ENCODE data around the gene PLEKHH1.

Gene PLEKHH1

DNA sequence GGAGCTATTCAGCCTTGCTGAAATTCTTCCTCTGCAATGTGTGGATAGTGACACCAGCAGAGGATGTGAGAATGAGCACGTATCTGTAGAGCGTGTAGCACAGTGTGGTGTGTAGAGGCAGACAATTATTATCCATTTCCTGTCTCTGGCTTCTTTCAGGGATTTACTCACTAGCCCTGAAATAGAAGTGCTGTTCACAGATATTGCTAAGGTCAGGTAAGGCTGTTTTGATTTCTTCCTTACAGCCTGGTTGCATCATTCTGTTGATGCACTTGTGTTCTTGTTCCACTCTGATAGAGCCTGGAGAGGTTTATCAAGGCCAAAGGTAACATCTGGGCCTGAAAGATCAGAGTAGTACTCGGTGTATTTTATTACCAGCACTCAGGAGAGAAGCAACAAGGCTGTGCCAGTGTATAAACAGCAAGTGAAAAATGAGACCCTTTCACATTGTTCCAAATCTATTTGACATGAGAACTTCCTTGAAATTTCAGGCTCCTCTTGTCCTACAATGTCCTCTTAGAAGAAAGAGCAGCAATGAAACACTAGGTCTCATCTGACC is 103.3 kb downstream of the PLEKHH1 start:
- H3K27ac ChIP-seq (ENCODE audit: extremely low read depth, low read depth, low read length): no peak overlapping the region
- no peaks in the 10 kb centered on the region for H3K4me1 ChIP-seq (ENCODE audit: control insufficient read depth, insufficient read depth, low read length)
- CTCF ChIA-PET: interaction anchor here (0.6 to 1.4 kb wide), 3 partner anchors 16 to 110 kb away, joined by 3 to 7 read pairs (median 4); no protein-coding TSS in a partner anchor
- H3K9me3 ChIP-seq (ENCODE audit: control insufficient read depth, insufficient read depth, low read depth, low read length): no peaks in the 10 kb centered on the region
- TF ChIP-seq ZNF311 (tag by site-specific recombination; IDR thresholded peaks at IDR 0.05; ENCODE audit: borderline replicate concordance): no peak
- TF ChIP-seq ZBTB17 (tag by site-specific recombination; IDR thresholded peaks at IDR 0.05): peak; percentile 83
- no peak for TF ChIP-seq GLI4 (tag by site-specific recombination; IDR thresholded peaks at IDR 0.05)
- TF ChIP-seq ZNF776 (tag by site-specific recombination; IDR thresholded peaks at IDR 0.05; ENCODE audit: borderline replicate concordance): no peak
- peak; percentile 72; the same call in 1 of the 2 replicates for TF ChIP-seq TRIM28 (IDR thresholded peaks at IDR 0.05; ENCODE audit: borderline replicate concordance, low read length)
- POLR2A ChIA-PET: no interaction called here
- peaks cover 0 to 5% of the 10 kb centered on the region in 2 experiments; a peak in 1 of 3 replicates for H3K36me3 ChIP-seq (ENCODE audit: control insufficient read depth in 2 of 2, insufficient read depth in 1 of 2, low read length in 2 of 2)
- no peak overlapping the region for H3K4me3 ChIP-seq (ENCODE audit: low read depth, low read length)

DNA sequence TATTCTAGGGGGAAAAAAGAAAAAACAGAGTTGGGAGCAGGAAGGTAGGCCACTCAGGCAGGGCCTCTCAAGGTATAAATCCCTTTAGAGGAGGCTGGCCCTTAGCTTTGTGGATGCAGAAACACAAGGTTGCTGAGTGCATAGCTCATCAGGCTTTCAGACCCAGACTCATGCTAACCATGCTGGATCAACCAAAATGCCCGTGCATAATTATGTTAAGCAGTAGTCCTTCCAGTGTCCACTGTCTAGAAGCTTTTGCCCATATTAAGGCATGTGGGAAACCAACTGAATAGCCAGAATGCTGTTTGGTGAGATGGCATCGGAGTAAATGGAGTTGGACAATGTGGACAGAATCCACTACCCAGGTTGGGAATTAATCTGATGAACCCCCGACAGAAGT is 105.6 kb downstream of the PLEKHH1 start:
- POLR2A ChIA-PET: no interaction called here
- no peaks in the 10 kb centered on the region for H3K4me1 ChIP-seq (ENCODE audit: control insufficient read depth, insufficient read depth, low read length)
- no peak overlapping the region for H3K4me3 ChIP-seq (ENCODE audit: low read depth, low read length)
- H3K9me3 ChIP-seq (ENCODE audit: control insufficient read depth, insufficient read depth, low read depth, low read length): no peaks in the 10 kb centered on the region
- peaks cover 0 to 4% of the 10 kb centered on the region in 2 experiments; a peak in 1 of 3 replicates for H3K36me3 ChIP-seq (ENCODE audit: control insufficient read depth in 2 of 2, insufficient read depth in 1 of 2, low read length in 2 of 2)
- no peak for TF ChIP-seq ZNF138 (tag by site-specific recombination; IDR thresholded peaks at IDR 0.05; ENCODE audit: borderline replicate concordance)
- TF ChIP-seq BCL11B (tag by site-specific recombination; IDR thresholded peaks at IDR 0.05; ENCODE audit: low read depth): no peak
- TF ChIP-seq SALL2 (tag by site-specific recombination; IDR thresholded peaks at IDR 0.05; ENCODE audit: borderline replicate concordance): no peak
- TF ChIP-seq GLIS1 (tag by site-specific recombination; IDR thresholded peaks at IDR 0.05): no peak
- no peak for TF ChIP-seq SP7 (tag by site-specific recombination; IDR thresholded peaks at IDR 0.05)
- TF ChIP-seq HOXA7 (CRISPR knock-in tag; IDR thresholded peaks at IDR 0.05; ENCODE audit: borderline replicate concordance): no peak
- no peak for TF ChIP-seq SP2 (tag by site-specific recombination; IDR thresholded peaks at IDR 0.05)
- no peak for TF ChIP-seq ZBTB1 (tag by site-specific recombination; IDR thresholded peaks at IDR 0.05)
- TF ChIP-seq, protein P1, sequence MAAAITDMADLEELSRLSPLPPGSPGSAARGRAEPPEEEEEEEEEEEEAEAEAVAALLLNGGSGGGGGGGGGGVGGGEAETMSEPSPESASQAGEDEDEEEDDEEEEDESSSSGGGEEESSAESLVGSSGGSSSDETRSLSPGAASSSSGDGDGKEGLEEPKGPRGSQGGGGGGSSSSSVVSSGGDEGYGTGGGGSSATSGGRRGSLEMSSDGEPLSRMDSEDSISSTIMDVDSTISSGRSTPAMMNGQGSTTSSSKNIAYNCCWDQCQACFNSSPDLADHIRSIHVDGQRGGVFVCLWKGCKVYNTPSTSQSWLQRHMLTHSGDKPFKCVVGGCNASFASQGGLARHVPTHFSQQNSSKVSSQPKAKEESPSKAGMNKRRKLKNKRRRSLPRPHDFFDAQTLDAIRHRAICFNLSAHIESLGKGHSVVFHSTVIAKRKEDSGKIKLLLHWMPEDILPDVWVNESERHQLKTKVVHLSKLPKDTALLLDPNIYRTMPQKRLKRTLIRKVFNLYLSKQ (tag by site-specific recombination; IDR thresholded peaks at IDR 0.05; ENCODE audit: borderline replicate concordance): no peak
- no peak for TF ChIP-seq ZNF785 (tag by site-specific recombination; IDR thresholded peaks at IDR 0.05)
- TF ChIP-seq HOXC10 (CRISPR knock-in tag; IDR thresholded peaks at IDR 0.05): no peak
- TF ChIP-seq, protein P2, sequence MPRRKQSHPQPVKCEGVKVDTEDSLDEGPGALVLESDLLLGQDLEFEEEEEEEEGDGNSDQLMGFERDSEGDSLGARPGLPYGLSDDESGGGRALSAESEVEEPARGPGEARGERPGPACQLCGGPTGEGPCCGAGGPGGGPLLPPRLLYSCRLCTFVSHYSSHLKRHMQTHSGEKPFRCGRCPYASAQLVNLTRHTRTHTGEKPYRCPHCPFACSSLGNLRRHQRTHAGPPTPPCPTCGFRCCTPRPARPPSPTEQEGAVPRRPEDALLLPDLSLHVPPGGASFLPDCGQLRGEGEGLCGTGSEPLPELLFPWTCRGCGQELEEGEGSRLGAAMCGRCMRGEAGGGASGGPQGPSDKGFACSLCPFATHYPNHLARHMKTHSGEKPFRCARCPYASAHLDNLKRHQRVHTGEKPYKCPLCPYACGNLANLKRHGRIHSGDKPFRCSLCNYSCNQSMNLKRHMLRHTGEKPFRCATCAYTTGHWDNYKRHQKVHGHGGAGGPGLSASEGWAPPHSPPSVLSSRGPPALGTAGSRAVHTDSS (tag by site-specific recombination; IDR thresholded peaks at IDR 0.05): no peak
- TF ChIP-seq, protein P3, sequence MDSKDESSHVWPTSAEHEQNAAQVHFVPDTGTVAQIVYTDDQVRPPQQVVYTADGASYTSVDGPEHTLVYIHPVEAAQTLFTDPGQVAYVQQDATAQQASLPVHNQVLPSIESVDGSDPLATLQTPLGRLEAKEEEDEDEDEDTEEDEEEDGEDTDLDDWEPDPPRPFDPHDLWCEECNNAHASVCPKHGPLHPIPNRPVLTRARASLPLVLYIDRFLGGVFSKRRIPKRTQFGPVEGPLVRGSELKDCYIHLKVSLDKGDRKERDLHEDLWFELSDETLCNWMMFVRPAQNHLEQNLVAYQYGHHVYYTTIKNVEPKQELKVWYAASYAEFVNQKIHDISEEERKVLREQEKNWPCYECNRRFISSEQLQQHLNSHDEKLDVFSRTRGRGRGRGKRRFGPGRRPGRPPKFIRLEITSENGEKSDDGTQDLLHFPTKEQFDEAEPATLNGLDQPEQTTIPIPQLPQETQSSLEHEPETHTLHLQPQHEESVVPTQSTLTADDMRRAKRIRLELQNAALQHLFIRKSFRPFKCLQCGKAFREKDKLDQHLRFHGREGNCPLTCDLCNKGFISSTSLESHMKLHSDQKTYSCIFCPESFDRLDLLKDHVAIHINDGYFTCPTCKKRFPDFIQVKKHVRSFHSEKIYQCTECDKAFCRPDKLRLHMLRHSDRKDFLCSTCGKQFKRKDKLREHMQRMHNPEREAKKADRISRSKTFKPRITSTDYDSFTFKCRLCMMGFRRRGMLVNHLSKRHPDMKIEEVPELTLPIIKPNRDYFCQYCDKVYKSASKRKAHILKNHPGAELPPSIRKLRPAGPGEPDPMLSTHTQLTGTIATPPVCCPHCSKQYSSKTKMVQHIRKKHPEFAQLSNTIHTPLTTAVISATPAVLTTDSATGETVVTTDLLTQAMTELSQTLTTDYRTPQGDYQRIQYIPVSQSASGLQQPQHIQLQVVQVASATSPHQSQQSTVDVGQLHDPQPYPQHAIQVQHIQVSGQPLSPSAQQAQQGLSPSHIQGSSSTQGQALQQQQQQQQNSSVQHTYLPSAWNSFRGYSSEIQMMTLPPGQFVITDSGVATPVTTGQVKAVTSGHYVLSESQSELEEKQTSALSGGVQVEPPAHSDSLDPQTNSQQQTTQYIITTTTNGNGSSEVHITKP (tag by site-specific recombination; IDR thresholded peaks at IDR 0.05): no peak
- no peak for TF ChIP-seq ZNF626 (tag by site-specific recombination; IDR thresholded peaks at IDR 0.05)
- TF ChIP-seq ZNF521 (tag by site-specific recombination; IDR thresholded peaks at IDR 0.05): no peak
- no peak overlapping the region for H3K27ac ChIP-seq (ENCODE audit: extremely low read depth, low read depth, low read length)
- CTCF ChIA-PET: no interaction called here
